HepG2 (cell line): Measurements from ENCODE around the gene SLC48A1. TPM values are rescaled to one million over a fixed set of nuclear protein-coding genes. Genes with fewer than 3 reads are reported as not detected.

Experiments used
- ATAC-seq: fragments of 200-7000 bp; cut with Tn5 transposase; 3 replicates; pipeline ENCODE4 v1.9.1; 2020; ENCODE audit warnings: mild to moderate bottlenecking, moderate library complexity
- BruUV-seq: library from RNA; stranded (reverse); fragments of 400-500 nt; replicated peaks from 2 replicates; lab custom pipeline; 2021; lab: Mats Ljungman, UMichigan
- CTCF ChIA-PET: fragments of 300-600 bp; formaldehyde crosslinking; extraction: SDS; loops from one replicate; lab custom pipeline; 2021; ENCODE audit warnings: low total read pairs, inconsistent platforms, low intra/inter-chr PET ratio; lab: Yijun Ruan, JAX
- POLR2A ChIA-PET: fragments of 350-600 bp; sonication (Branson Sonifier 250); formaldehyde crosslinking; loops from one replicate; lab custom pipeline; 2020; ENCODE audit warnings: antibody characterized with exemption, inconsistent platforms; lab: Yijun Ruan, JAX
- DNase-seq: peaks from one replicate; pipeline ENCODE4 v3.0.0-alpha.2; 2015; ENCODE audit warnings: low spot score
- FAIRE-seq: peaks from 3 replicates; lab custom pipeline; 2011; peaks lifted over from hg19 to GRCh38; lab: Jason Lieb, UNC
- H2AFZ ChIP-seq: one replicate; pipeline ENCODE4 v1.6.1; 2011; ENCODE audit warnings: low read length, inconsistent platforms
- H3K27ac ChIP-seq: fragments of 300-600 bp; 3 replicates; pipeline ENCODE4 v1.8.0; 2011; ENCODE audit warnings: mixed run types, mild to moderate bottlenecking, mixed read lengths, low read length, inconsistent platforms; ENCODE audit not compliant: insufficient read depth; ENCODE audit errors: extremely low read length
- H3K27me3 ChIP-seq, 2 experiments: fragments of 200-600 bp in 1 of 2; 2 replicates in 1 of 2; 3 replicates in 1 of 2; pipeline versions ENCODE4 v1.6.0 to v1.8.0; 2011; ENCODE audit warnings: low read length in 2 of 2, mild to moderate bottlenecking in 2 of 2, moderate library complexity in 2 of 2, inconsistent platforms in 1 of 2; ENCODE audit not compliant: insufficient read depth in 2 of 2, control insufficient read depth in 1 of 2
- H3K36me3 ChIP-seq, 2 experiments: fragments of 200-600 bp in 1 of 2; replicated peaks in 1 of 2; 2 replicates in 1 of 2; 3 replicates in 1 of 2; pipeline versions ENCODE4 v1.5.1 to v1.8.0; 2011; ENCODE audit warnings: low read length in 2 of 2, inconsistent platforms in 1 of 2; ENCODE audit not compliant: insufficient read depth in 2 of 2, control insufficient read depth in 1 of 2
- H3K4me1 ChIP-seq: 2 replicates; pipeline ENCODE4 v1.5.1; 2012; ENCODE audit warnings: low read length, inconsistent platforms; ENCODE audit not compliant: insufficient read depth
- H3K4me2 ChIP-seq: 2 replicates; pipeline ENCODE4 v1.6.0; 2011; ENCODE audit warnings: low read depth, low read length, inconsistent platforms
- H3K4me3 ChIP-seq, 3 experiments: fragments of 200-600 bp in 1 of 3; sonication (generic), shearing (Covaris generic) in 1 of 3; replicated peaks in 1 of 3; 2 replicates each; pipeline ENCODE4 v1.5.1; 2011 to 2016; ENCODE audit warnings: low read length in 3 of 3, inconsistent platforms in 2 of 3, low read depth in 2 of 3, mild to moderate bottlenecking in 2 of 3, control low read depth in 1 of 3, mixed read lengths in 1 of 3; ENCODE audit not compliant: insufficient read depth in 1 of 3
- H3K79me2 ChIP-seq: one replicate; pipeline ENCODE4 v1.6.1; 2011; ENCODE audit warnings: low read length, inconsistent platforms; ENCODE audit not compliant: insufficient read depth
- H3K9ac ChIP-seq: 2 replicates; pipeline ENCODE4 v1.6.0; 2011; ENCODE audit warnings: mild to moderate bottlenecking, low read depth, low read length, inconsistent platforms; ENCODE audit not compliant: insufficient read depth
- H3K9me3 ChIP-seq: 2 replicates; pipeline ENCODE4 v1.5.1; 2012; ENCODE audit warnings: mild to moderate bottlenecking, low read length
- H4K20me1 ChIP-seq: 2 replicates; pipeline ENCODE4 v1.6.0; 2011; ENCODE audit warnings: inconsistent platforms, mild to moderate bottlenecking, low read length, moderate library complexity; ENCODE audit not compliant: insufficient read depth
- ARNT2 ChIP-seq: sonication (generic); formaldehyde crosslinking; IDR thresholded peaks from 2 replicates; pipeline ENCODE4 v1.8.0; 2022; ENCODE audit warnings: mild to moderate bottlenecking, low read depth, missing genetic modification reagents, moderate library complexity
- CCDC6 ChIP-seq: sonication (generic); formaldehyde crosslinking; IDR thresholded peaks from 2 replicates; pipeline ENCODE4 v1.8.1; 2022; ENCODE audit warnings: mild to moderate bottlenecking, missing genetic modification reagents, moderate library complexity
- HDAC2 ChIP-seq: sonication (generic); formaldehyde crosslinking; IDR thresholded peaks from 2 replicates; pipeline ENCODE4 v1.4.0; 2020; ENCODE audit warnings: missing genetic modification reagents
- RAD21 ChIP-seq: fragments of 450-650 bp; formaldehyde crosslinking; IDR thresholded peaks from 2 replicates; pipeline ENCODE4 v1.5.0; 2020; ENCODE audit warnings: mild to moderate bottlenecking
- SAFB2 ChIP-seq: sonication (generic); formaldehyde crosslinking; IDR thresholded peaks from 2 replicates; pipeline ENCODE4 v1.5.1; 2020; ENCODE audit warnings: missing genetic modification reagents, low read depth, mild to moderate bottlenecking, borderline replicate concordance
- SCMH1 ChIP-seq: sonication (generic); formaldehyde crosslinking; IDR thresholded peaks from 2 replicates; pipeline ENCODE4 v1.9.0; 2021; ENCODE audit warnings: missing genetic modification reagents, mild to moderate bottlenecking, borderline replicate concordance
- SP4 ChIP-seq: sonication (generic); formaldehyde crosslinking; IDR thresholded peaks from 2 replicates; pipeline ENCODE4 v1.8.1; 2023; ENCODE audit warnings: mild to moderate bottlenecking, missing genetic modification reagents
- ZNF20 ChIP-seq: sonication (generic); formaldehyde crosslinking; IDR thresholded peaks from 2 replicates; pipeline ENCODE4 v1.4.0; 2020; ENCODE audit warnings: mild to moderate bottlenecking, moderate library complexity, missing genetic modification reagents
- ZNF484 ChIP-seq: sonication (generic); formaldehyde crosslinking; IDR thresholded peaks from 2 replicates; pipeline ENCODE4 v1.5.1; 2020; ENCODE audit warnings: mild to moderate bottlenecking, low read depth, missing genetic modification reagents, borderline replicate concordance
- ZNF510 ChIP-seq: sonication (generic); formaldehyde crosslinking; IDR thresholded peaks from 2 replicates; pipeline ENCODE4 v1.4.0; 2020; ENCODE audit warnings: low read depth, mild to moderate bottlenecking, missing genetic modification reagents
- ZSCAN30 ChIP-seq: sonication (generic); formaldehyde crosslinking; IDR thresholded peaks from 2 replicates; pipeline ENCODE4 v1.5.0; 2020; ENCODE audit warnings: mild to moderate bottlenecking, missing genetic modification reagents
- WGBS: methylation state at CpG from one replicate; pipeline ENCODE4 v1.1.6; 2017; ENCODE audit warnings: low lambda C conversion rate; 5-methylcytosine and 5-hydroxymethylcytosine counted together
- in situ Hi-C: cut with HindIII; loops from 2 replicates; pipeline ENCODE4 v1.10.0; 2017; ENCODE audit warnings: low pct_unique_long_range_greater_than_20kb; ENCODE audit not compliant: extremely low pct_ligation_motif_present
- intact Hi-C: fragments of 100-400 bp; cut with micrococcal nuclease; formaldehyde crosslinking; loops from one replicate; pipeline ENCODE4 v1.10.0; 2022; ENCODE audit not compliant: unreplicated experiment
- polyA plus RNA-seq, 8 experiments: library from polyadenylated mRNA; depleted of rRNA in 3 of 8; stranded (reverse) in 7 of 8; unstranded in 1 of 8; fragments of >200 nt; fragmentation: Illumina TruSeq in 4 of 8; extraction: Trizol in 4 of 8; gene quantifications; 2 replicates each; pipeline versions ENCODE4 v1.2.1 to v1.2.3, GENCODE V29; 2011 to 2016; ENCODE audit warnings: low read depth in 4 of 8, missing spikeins in 1 of 8, mixed read lengths in 1 of 8; ENCODE audit not compliant: insufficient read depth in 1 of 8
- total RNA-seq, 5 experiments: library from RNA; depleted of rRNA; stranded (reverse); fragments of >200 nt; fragmentation: Illumina TruSeq; extraction: Trizol; gene quantifications; 2 replicates each; pipeline ENCODE4 v1.2.3, GENCODE V29; 2016; ENCODE audit warnings: low read depth in 1 of 5
- TF ChIP-seq, protein P1 (sequence below): sonication (generic); formaldehyde crosslinking; IDR thresholded peaks from 2 replicates; pipeline ENCODE4 v1.4.0; 2020; ENCODE audit warnings: missing genetic modification reagents
- TF ChIP-seq, protein P2 (sequence below): sonication (generic); formaldehyde crosslinking; IDR thresholded peaks from 2 replicates; pipeline ENCODE4 v1.5.0; 2020; ENCODE audit warnings: missing genetic modification reagents, mild to moderate bottlenecking, borderline replicate concordance
- TF ChIP-seq, protein P3 (sequence below): sonication (generic); formaldehyde crosslinking; IDR thresholded peaks from 2 replicates; pipeline ENCODE4 v1.4.0; 2020; ENCODE audit warnings: missing genetic modification reagents, mild to moderate bottlenecking, borderline replicate concordance
- TF ChIP-seq, protein P4 (sequence below): sonication (generic); formaldehyde crosslinking; IDR thresholded peaks from 2 replicates; pipeline ENCODE4 v1.4.0; 2020; ENCODE audit warnings: missing genetic modification reagents

SLC48A1 gene
- total and polyA plus RNA-seq, 2 of the 13 experiments (the other 11 are each of a cell fraction or from before 2014, with no cell fraction given) = 2.2 to 3.7 TPM

- TF ChIP-seq, protein P1, sequence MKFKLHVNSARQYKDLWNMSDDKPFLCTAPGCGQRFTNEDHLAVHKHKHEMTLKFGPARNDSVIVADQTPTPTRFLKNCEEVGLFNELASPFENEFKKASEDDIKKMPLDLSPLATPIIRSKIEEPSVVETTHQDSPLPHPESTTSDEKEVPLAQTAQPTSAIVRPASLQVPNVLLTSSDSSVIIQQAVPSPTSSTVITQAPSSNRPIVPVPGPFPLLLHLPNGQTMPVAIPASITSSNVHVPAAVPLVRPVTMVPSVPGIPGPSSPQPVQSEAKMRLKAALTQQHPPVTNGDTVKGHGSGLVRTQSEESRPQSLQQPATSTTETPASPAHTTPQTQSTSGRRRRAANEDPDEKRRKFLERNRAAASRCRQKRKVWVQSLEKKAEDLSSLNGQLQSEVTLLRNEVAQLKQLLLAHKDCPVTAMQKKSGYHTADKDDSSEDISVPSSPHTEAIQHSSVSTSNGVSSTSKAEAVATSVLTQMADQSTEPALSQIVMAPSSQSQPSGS (CRISPR knock-in tag) = no peak
- TF ChIP-seq ZSCAN30 (no peak), CCDC6 (CRISPR knock-in tag) (no peak)
Measured at GRCh38 chr12:47752121-47752520, 20.9 kb upstream of the SLC48A1 start (continued).

DNA sequence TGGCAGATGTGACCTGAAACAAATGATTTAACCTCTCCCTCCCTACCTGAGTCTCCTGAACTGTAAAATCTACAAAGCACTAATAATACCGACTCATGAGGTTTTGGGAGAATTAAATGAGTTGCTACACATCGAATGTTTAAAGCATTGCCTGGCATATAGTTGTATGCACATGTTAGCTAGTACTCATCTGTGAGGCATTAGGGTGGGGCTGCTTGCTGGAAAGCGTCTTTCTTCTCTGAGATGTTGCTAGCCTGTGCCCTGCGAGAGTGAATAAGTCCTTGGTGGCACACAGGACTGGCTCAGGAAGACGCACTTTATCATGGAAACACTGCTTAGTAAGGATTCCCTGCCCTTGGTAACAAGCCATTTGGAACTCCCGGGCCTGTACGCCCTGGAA is 20.5 kb upstream of the SLC48A1 start:
- no peak for FAIRE-seq
- TF ChIP-seq, protein P2, sequence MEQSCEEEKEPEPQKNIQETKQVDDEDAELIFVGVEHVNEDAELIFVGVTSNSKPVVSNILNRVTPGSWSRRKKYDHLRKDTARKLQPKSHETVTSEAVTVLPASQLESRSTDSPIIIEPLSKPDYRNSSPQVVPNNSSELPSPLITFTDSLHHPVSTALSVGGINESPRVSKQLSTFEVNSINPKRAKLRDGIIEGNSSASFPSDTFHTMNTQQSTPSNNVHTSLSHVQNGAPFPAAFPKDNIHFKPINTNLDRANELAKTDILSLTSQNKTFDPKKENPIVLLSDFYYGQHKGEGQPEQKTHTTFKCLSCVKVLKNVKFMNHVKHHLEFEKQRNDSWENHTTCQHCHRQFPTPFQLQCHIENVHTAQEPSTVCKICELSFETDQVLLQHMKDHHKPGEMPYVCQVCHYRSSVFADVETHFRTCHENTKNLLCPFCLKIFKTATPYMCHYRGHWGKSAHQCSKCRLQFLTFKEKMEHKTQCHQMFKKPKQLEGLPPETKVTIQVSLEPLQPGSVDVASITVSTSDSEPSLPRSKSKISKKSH (CRISPR knock-in tag) = no peak
- no peak for TF ChIP-seq ARNT2 (CRISPR knock-in tag)
- no peak for TF ChIP-seq SCMH1 (CRISPR knock-in tag)
- TF ChIP-seq ZNF20 (CRISPR knock-in tag) = no peak
- TF ChIP-seq, protein P3, sequence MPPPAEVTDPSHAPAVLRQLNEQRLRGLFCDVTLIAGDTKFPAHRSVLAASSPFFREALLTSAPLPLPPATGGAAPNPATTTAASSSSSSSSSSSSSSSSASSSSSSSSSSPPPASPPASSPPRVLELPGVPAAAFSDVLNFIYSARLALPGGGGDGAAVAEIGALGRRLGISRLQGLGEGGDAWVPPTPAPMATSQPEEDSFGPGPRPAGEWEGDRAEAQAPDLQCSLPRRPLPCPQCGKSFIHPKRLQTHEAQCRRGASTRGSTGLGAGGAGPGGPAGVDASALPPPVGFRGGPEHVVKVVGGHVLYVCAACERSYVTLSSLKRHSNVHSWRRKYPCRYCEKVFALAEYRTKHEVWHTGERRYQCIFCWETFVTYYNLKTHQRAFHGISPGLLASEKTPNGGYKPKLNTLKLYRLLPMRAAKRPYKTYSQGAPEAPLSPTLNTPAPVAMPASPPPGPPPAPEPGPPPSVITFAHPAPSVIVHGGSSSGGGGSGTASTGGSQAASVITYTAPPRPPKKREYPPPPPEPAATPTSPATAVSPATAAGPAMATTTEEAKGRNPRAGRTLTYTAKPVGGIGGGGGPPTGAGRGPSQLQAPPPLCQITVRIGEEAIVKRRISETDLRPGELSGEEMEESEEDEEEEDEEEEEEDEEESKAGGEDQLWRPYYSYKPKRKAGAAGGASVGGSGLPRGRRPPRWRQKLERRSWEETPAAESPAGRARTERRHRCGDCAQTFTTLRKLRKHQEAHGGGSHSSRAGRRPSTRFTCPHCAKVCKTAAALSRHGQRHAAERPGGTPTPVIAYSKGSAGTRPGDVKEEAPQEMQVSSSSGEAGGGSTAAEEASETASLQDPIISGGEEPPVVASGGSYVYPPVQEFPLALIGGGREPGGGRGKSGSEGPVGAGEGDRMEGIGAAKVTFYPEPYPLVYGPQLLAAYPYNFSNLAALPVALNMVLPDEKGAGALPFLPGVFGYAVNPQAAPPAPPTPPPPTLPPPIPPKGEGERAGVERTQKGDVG = no peak
- no peak for TF ChIP-seq RAD21
- no peak for TF ChIP-seq ZNF484 (CRISPR knock-in tag)
- TF ChIP-seq ZNF510 = no peak
- TF ChIP-seq, protein P4, sequence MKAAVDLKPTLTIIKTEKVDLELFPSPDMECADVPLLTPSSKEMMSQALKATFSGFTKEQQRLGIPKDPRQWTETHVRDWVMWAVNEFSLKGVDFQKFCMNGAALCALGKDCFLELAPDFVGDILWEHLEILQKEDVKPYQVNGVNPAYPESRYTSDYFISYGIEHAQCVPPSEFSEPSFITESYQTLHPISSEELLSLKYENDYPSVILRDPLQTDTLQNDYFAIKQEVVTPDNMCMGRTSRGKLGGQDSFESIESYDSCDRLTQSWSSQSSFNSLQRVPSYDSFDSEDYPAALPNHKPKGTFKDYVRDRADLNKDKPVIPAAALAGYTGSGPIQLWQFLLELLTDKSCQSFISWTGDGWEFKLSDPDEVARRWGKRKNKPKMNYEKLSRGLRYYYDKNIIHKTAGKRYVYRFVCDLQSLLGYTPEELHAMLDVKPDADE (CRISPR knock-in tag) = no peak
- TF ChIP-seq SP4 = no peak
- TF ChIP-seq HDAC2 = no peak
- TF ChIP-seq SAFB2 (CRISPR knock-in tag) = no peak

More for the DNA sequence above, 20.5 kb upstream of the SLC48A1 start:
- H3K27ac ChIP-seq = no peak overlapping the region
- no peaks in the 10 kb centered on the region for H3K36me3 ChIP-seq
- no peaks in the 10 kb centered on the region for H4K20me1 ChIP-seq
- ChIA-PET POLR2A (interaction anchor here (0.6 kb wide), 1 partner anchor 28 kb away, joined by 3 read pairs; no protein-coding TSS in a partner anchor), CTCF (no interaction called here)
- no peaks in the 10 kb centered on the region for H3K9me3 ChIP-seq
- ATAC-seq (no peak), DNase-seq (no peak)
- intact Hi-C loops = no loop called here
- no peak overlapping the region for H3K4me3 ChIP-seq
- BruUV-seq = no TSS peak
- H3K27me3 ChIP-seq = peaks cover 11 to 50% of the 10 kb centered on the region in 2 experiments; a peak in 4 of 5 replicates
- in situ Hi-C loops = no loop called here
- WGBS = 28% methylated on average over 6 of the region's 7 CpGs
- H2AFZ ChIP-seq = no peak overlapping the region
- no peak overlapping the region for H3K9ac ChIP-seq
- H3K4me2 ChIP-seq = no peak overlapping the region
- H3K79me2 ChIP-seq = no peaks in the 10 kb centered on the region
- H3K4me1 ChIP-seq = peaks cover 22% of the 10 kb centered on the region
